HG02885 (cell line): ENCODE data around the gene OSBPL3.

Source experiments
- ATAC-seq: cut with Tn5 transposase; IDR thresholded peaks from one replicate; pipeline ENCODE4 v1.9.1; 2021; ENCODE audit warnings: mild to moderate bottlenecking; ENCODE audit not compliant: unreplicated experiment, poor library complexity

OSBPL3 gene

GRCh38 chr7:24778543-24779282 lies 201.3 kb downstream of the OSBPL3 start:
- ATAC-seq: peak; percentile 66

- ATAC-seq: no peak
Measured at GRCh38 chr7:24777806-24778205, 202.2 kb downstream of the OSBPL3 start.

GRCh38 chr7:24773646-24774045 lies 206.3 kb downstream of the OSBPL3 start:
- no peak for ATAC-seq

DNA sequence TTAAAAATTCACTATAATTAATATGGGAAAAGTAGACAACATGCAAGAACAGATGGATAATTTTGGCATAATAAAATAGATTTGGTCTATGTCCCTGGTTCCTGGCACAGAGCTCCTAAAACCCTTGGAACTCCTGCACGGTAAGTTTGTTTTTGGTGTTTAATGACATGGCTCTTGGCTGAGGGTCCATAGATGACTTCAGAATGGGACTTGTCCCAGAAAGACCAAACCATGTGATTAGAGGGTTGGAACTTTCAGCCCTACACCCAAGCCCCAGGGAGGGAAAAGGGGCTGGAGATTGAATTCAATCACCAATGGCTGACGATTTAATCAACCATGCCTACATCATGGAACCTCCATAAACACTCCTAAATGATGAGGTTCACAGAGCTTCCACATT lies 210.1 kb downstream of the OSBPL3 start:
- no peak for ATAC-seq

GRCh38 chr7:24769014-24769830 lies 210.8 kb downstream of the OSBPL3 start:
- no peak for ATAC-seq

- ATAC-seq: no peak
Measured at GRCh38 chr7:24767878-24768569, 212.0 kb downstream of the OSBPL3 start.

- ATAC-seq: no peak
Measured at GRCh38 chr7:24764972-24765744, 214.8 kb downstream of the OSBPL3 start.

DNA sequence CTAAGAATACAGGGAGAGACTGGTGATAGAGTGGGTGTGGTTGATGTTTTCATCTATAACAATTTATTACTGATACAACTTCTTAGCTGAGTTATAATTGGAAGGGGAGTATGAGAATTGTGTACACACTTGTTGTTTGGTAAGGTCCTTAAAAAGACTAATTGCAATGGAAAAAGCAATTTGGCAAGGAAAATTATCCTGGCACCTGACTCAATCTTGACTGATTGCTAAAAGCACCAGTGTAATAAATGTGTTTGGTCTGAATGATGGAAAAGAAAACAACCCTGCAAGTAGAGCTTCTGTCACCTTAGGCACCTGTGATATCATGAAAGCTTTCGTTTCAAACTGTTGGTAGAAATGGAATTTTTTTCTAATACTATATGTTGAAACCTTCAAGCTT lies 216.0 kb downstream of the OSBPL3 start:
- no peak for ATAC-seq

DNA sequence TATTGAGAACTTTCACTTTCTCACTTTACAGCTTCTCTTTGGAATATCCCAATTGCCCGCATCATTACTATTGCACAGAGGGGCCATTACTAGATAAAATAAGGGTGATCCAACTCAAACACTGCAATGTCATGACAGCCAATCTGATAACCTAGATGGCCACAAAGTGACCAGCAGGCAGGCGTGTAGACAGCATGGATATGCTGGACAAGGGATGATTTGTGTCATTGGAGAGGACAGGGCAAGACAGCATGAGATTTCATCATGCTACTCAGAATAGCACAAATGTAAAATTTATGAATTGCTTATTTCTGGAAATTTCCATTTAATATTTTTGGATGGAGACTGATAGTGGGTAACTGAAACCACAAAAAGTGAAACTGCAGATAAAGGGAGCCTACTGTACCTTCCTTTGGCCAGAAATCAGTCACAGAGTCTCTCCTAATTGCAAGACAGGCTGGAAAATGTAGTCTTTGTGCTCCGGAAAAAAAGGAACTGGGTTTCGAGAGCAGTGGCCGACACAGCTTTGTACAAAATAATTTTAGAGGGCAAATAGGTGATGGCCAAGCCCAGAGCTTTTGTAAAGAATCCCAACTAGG lies 216.6 kb downstream of the OSBPL3 start:
- ATAC-seq: no peak

- no peak for ATAC-seq
Measured at GRCh38 chr7:24762771-24763170, 217.2 kb downstream of the OSBPL3 start.

DNA sequence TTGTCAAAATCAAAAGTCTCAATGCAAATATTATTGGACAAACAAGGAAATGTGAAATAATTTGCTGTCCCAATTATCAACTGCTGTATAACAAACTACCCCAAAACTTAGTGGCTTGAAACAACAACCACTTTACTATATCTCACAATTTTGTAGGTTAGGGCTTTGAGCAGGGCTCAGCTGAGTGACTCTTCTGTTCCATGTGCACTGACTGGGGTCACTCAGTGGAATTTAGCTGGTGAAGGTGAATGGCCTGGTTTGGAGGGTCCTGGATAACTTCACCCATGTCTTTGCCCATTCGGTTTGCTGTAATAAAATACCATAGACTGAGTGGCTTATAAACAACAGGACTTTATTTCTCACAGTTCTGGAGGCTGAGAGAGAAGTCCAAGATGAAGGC lies 219.0 kb downstream of the OSBPL3 start:
- ATAC-seq: no peak

- peak; percentile 67 for ATAC-seq
Measured at GRCh38 chr7:24757353-24758275, 222.4 kb downstream of the OSBPL3 start, which contains the start of gene GSDME. Gene GSDME (minus strand): TSS chr7:24757464. CDS start chr7:24749774, 7,690 bp downstream.

DNA sequence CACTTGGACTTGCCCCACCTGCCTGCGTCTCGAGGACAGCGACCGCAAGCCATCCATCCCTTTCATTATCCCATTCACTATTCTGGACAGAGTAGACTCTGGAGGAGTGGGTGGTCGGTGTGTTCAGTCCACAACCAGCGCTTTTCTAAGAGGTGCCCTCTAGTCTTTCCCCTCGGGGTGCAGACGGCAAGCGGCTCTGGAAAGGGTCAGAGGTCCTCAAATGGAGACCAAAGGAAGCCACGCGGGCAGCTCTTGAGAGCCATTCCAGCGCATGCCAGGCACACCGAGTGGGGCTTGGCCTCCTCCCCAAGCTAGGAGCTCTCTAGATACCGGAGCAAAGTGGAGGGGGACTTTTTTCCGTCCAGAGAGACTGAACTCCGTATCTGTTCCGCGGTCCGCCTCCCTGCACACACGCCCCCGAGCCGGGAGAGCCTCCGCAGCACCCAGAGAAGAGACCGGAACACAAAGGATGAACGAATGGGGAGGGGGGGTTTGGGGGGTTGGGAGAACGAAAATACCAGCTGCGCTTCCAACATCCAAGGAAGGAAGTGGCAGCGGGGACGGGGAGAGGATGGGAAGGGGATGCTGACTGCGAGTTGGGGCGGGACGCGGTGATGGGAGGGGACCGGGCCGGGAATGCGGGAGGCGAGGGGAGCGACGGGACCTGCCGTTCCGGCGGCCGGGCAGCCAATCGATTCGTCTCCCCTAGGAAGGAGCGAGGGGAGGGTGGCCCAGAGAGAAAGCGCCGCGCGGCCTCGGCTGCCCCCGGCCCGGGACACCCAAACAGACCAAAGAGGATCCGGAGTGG lies 223.2 kb downstream of the OSBPL3 start:
- peak; percentile 7 for ATAC-seq

DNA sequence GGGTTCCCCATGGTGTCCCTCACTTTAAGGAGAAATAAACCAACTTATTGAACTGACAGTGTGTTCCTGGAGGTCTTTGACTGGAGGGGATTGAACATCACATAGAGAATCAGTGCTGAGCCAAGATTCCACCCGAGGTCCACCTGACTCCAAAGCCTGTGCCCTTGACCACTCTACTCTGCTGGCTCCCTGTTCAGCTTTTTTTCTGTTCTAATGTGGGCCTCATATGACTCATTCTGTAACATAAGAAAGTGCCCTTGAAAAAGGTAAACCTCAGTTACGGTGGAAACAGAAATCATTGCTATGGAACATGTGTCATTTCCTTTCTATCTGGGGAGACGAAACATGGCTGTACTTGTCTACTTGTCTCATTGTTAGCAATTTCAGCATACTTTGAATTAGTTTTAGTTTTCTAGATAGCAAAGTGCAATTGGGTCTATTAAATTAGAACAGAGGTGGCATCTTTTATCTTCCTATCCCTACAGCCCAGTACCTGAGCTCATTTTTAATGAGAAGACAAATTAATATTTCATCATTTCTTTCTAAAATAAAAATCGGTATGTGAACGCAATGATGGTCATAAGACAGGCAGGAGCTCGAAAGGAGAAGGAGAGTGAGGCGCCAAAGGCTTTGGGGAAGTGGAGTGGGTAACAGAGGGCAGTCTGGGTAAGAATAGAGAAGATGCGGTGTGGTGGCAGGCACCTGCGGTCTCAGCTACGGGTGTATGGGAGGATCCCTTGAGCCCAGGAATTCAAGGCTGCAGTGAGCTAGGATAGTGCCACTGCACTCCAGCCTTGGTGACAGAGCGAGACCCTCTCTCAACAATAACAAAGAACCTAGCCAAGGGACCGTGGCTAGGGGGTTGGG lies 224.2 kb downstream of the OSBPL3 start:
- ATAC-seq: peak; percentile 67

GRCh38 chr7:24754906-24755506 lies 225.0 kb downstream of the OSBPL3 start:
- peak; percentile 0 for ATAC-seq

DNA sequence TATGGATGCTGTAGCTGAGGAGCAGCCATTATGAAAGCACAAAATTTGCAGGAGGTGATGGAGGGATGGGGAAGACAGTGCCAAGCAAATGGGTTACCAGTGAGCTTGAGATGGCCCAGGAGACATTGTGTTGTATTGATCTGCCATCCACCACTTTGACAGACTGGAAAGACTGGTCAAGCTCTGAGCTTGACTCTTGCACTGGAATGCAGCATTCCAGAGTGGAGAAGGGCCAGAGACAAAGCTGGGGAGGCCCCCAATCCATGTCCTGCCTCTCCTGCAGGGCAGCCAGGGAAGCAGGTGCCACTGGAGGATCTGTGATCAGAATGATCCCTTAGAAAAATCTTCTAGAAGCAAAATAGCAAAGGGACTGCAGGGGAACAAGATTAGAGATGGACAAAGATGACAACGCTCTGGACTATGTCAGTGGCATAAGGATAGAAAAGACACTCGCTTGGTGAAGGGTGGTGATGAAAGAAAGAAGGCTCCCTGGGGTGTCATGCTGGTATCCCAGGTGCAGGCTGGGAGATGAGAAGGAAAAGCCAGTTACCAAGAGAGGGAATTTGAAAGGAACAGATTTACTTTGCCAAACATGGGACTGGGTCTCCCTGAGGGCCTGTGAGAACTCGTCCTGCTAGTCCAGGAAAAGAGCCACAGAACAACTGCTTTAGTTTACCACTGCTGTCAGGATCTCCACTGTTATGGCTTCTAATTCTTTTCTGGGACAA lies 227.7 kb downstream of the OSBPL3 start:
- no peak for ATAC-seq
